Activated CD4-positive, alpha-beta T cell treated with anti-CD3 and anti-CD28 coated beads, Interleukin-2, amount 10 ng/mL, durations not matched to agents 7 days and 5 days (primary cell): ENCODE results near the gene TNPO2. TPM values are rescaled to one million over a fixed set of nuclear protein-coding genes. Genes with fewer than 3 reads are reported as not detected.
"Not testable (repeated sequence)": the region's sequence is repeated elsewhere in the genome, so short reads cannot be mapped to it uniquely, and the experiment has no call there.

Source experiments
- CTCF ChIA-PET: fragments of 350-600 bp; sonication (Branson Sonifier 250); formaldehyde crosslinking; loops from one replicate; lab custom pipeline; 2021; ENCODE audit warnings: antibody characterized with exemption; lab: Charles Lee
- POLR2A ChIA-PET: fragments of 350-600 bp; sonication (Branson Sonifier 250); formaldehyde crosslinking; loops from one replicate; lab custom pipeline; 2021; ENCODE audit warnings: antibody characterized with exemption; lab: Charles Lee
- DNase-seq: peaks from one replicate; pipeline ENCODE4 v3.0.0-alpha.2; 2020
- H3K27ac Mint-ChIP-seq: one replicate; pipeline ENCODE4 v1.8.0; 2021; ENCODE audit warnings: mild to moderate bottlenecking, moderate library complexity, mixed read lengths
- H3K27me3 Mint-ChIP-seq: one replicate; pipeline ENCODE4 v1.8.0; 2021; ENCODE audit warnings: mixed read lengths
- H3K36me3 Mint-ChIP-seq: one replicate; pipeline ENCODE4 v1.8.0; 2021; ENCODE audit warnings: low read depth, mixed read lengths
- H3K4me1 Mint-ChIP-seq: one replicate; pipeline ENCODE4 v1.8.0; 2021; ENCODE audit warnings: mixed read lengths
- H3K4me3 Mint-ChIP-seq: one replicate; pipeline ENCODE4 v1.8.0; 2021; ENCODE audit warnings: mild to moderate bottlenecking, moderate library complexity, mixed read lengths
- H3K9me3 Mint-ChIP-seq: one replicate; pipeline ENCODE4 v1.8.0; 2021; ENCODE audit warnings: mixed read lengths
- total RNA-seq, 2 experiments: library from RNA; stranded (reverse); gene quantifications; one replicate each; pipeline ENCODE4 v1.2.3, GENCODE V29; 2021

TNPO2 gene
- total RNA-seq, 2 experiments from 2014 or later: 80.5 to 90.7 TPM

GRCh38 chr19:12720296-12720695 lies 3.4 kb downstream of the TNPO2 start:
- H3K36me3 Mint-ChIP-seq: peaks cover 32% of the 10 kb centered on the region
- H3K4me1 Mint-ChIP-seq: peaks cover 39% of the 10 kb centered on the region
- peak overlapping the region; percentile 79 for H3K4me3 Mint-ChIP-seq
- H3K9me3 Mint-ChIP-seq: no peaks in the 10 kb centered on the region
- DNase-seq: no peak
- no peaks in the 10 kb centered on the region for H3K27me3 Mint-ChIP-seq
- H3K27ac Mint-ChIP-seq: peak overlapping the region; percentile 87
- CTCF ChIA-PET: interaction anchor here (0.5 to 2.1 kb wide), 2 partner anchors 13 to 1117 kb away, joined by 3 to 6 read pairs; no protein-coding TSS in a partner anchor
- POLR2A ChIA-PET: no interaction called here

GRCh38 chr19:12715929-12716328 lies 7.8 kb downstream of the TNPO2 start:
- no peak for DNase-seq
- ChIA-PET POLR2A (no interaction called here), CTCF (interaction anchor here (1.9 kb wide), 1 partner anchor 18 kb away, joined by 6 read pairs; no protein-coding TSS in a partner anchor)
- Mint-ChIP-seq H3K27ac (no peak overlapping the region), H3K27me3 (no peaks in the 10 kb centered on the region), H3K4me1 (peaks cover 19% of the 10 kb centered on the region), H3K36me3 (peaks cover 49% of the 10 kb centered on the region), H3K4me3 (no peak overlapping the region), H3K9me3 (no peaks in the 10 kb centered on the region)

- H3K36me3 Mint-ChIP-seq: peaks cover 52% of the 10 kb centered on the region
- no peaks in the 10 kb centered on the region for H3K9me3 Mint-ChIP-seq
- ChIA-PET CTCF (interaction anchor here (1.9 kb wide), 1 partner anchor 19 kb away, joined by 6 read pairs; no protein-coding TSS in a partner anchor), POLR2A (no interaction called here)
- H3K27me3 Mint-ChIP-seq: no peaks in the 10 kb centered on the region
- H3K27ac Mint-ChIP-seq: no peak overlapping the region
- H3K4me3 Mint-ChIP-seq: no peak overlapping the region
- H3K4me1 Mint-ChIP-seq: peaks cover 13% of the 10 kb centered on the region
- no peak for DNase-seq
Measured at GRCh38 chr19:12715102-12715501, 8.6 kb downstream of the TNPO2 start.

- H3K27ac Mint-ChIP-seq, H3K4me3 Mint-ChIP-seq, DNase-seq, H3K4me1 Mint-ChIP-seq, POLR2A ChIA-PET, H3K9me3 Mint-ChIP-seq, H3K27me3 Mint-ChIP-seq: not testable (repeated sequence)
- H3K36me3 Mint-ChIP-seq: peaks cover 47% of the 10 kb centered on the region
- CTCF ChIA-PET: interaction anchor here (1.0 to 1.4 kb wide), 2 partner anchors 9 to 45 kb away, joined by 3 read pairs; no protein-coding TSS in a partner anchor
Measured at GRCh38 chr19:12713304-12713703, 10.4 kb downstream of the TNPO2 start.

- H3K4me3 Mint-ChIP-seq, H3K9me3 Mint-ChIP-seq, H3K27me3 Mint-ChIP-seq, H3K4me1 Mint-ChIP-seq, POLR2A ChIA-PET, DNase-seq, CTCF ChIA-PET, H3K27ac Mint-ChIP-seq: not testable (repeated sequence)
- H3K36me3 Mint-ChIP-seq: peaks cover 46% of the 10 kb centered on the region
Measured at GRCh38 chr19:12712077-12712476, 11.7 kb downstream of the TNPO2 start.

GRCh38 chr19:12711187-12711586 lies 12.5 kb downstream of the TNPO2 start:
- H3K27ac Mint-ChIP-seq: no peak overlapping the region
- H3K27me3 Mint-ChIP-seq: no peaks in the 10 kb centered on the region
- ChIA-PET POLR2A (no interaction called here), CTCF (no interaction called here)
- no peaks in the 10 kb centered on the region for H3K4me1 Mint-ChIP-seq
- no peak overlapping the region for H3K4me3 Mint-ChIP-seq
- DNase-seq: no peak
- peaks cover 50% of the 10 kb centered on the region for H3K36me3 Mint-ChIP-seq
- no peaks in the 10 kb centered on the region for H3K9me3 Mint-ChIP-seq

- Mint-ChIP-seq H3K4me1 (no peaks in the 10 kb centered on the region), H3K9me3 (no peaks in the 10 kb centered on the region), H3K27ac (no peak overlapping the region), H3K36me3 (peaks cover 48% of the 10 kb centered on the region), H3K4me3 (no peak overlapping the region), H3K27me3 (no peaks in the 10 kb centered on the region)
- no peak for DNase-seq
- POLR2A ChIA-PET: no interaction called here
- CTCF ChIA-PET: interaction anchor here (0.6 to 1.0 kb wide), 5 partner anchors 14 to 550 kb away, joined by 3 to 5 read pairs (median 4); no protein-coding TSS in a partner anchor
Measured at GRCh38 chr19:12708641-12709040, 15.1 kb downstream of the TNPO2 start.

- H3K27ac Mint-ChIP-seq: no peak overlapping the region
Measured at GRCh38 chr19:12706332-12706718, 17.4 kb downstream of the TNPO2 start.

GRCh38 chr19:12705654-12706331 lies 17.9 kb downstream of the TNPO2 start:
- ChIA-PET POLR2A (interaction anchor here (0.5 to 0.6 kb wide), 2 partner anchors 11 to 108 kb away, joined by 3 to 4 read pairs; no protein-coding TSS in a partner anchor), CTCF (interaction anchor here (1.6 kb wide), 1 partner anchor 9 kb away, joined by 3 read pairs; the partner anchor contains the start of gene FBXW9)
- H3K27me3 Mint-ChIP-seq: no peaks in the 10 kb centered on the region
- no peak overlapping the region for H3K4me3 Mint-ChIP-seq
- no peaks in the 10 kb centered on the region for H3K4me1 Mint-ChIP-seq
- H3K27ac Mint-ChIP-seq: no peak overlapping the region
- no peaks in the 10 kb centered on the region for H3K9me3 Mint-ChIP-seq
- DNase-seq: no peak
- H3K36me3 Mint-ChIP-seq: peaks cover 46% of the 10 kb centered on the region

More at GRCh38 chr19:12706332-12706718, 17.4 kb downstream of the TNPO2 start:
- H3K27me3 Mint-ChIP-seq: no peaks in the 10 kb centered on the region
- no peaks in the 10 kb centered on the region for H3K4me1 Mint-ChIP-seq
- DNase-seq: no peak
- CTCF ChIA-PET: interaction anchor here (1.6 kb wide), 1 partner anchor 9 kb away, joined by 3 read pairs; the partner anchor contains the start of gene FBXW9
- POLR2A ChIA-PET: interaction anchor here (0.6 kb wide), 1 partner anchor 11 kb away, joined by 3 read pairs; no protein-coding TSS in a partner anchor
- no peak overlapping the region for H3K4me3 Mint-ChIP-seq
- no peaks in the 10 kb centered on the region for H3K9me3 Mint-ChIP-seq
- H3K36me3 Mint-ChIP-seq: peaks cover 46% of the 10 kb centered on the region

- Mint-ChIP-seq H3K27me3 (no peaks in the 10 kb centered on the region), H3K27ac (no peak overlapping the region), H3K4me3 (no peak overlapping the region), H3K4me1 (no peaks in the 10 kb centered on the region), H3K36me3 (peaks cover 40% of the 10 kb centered on the region), H3K9me3 (no peaks in the 10 kb centered on the region)
- ChIA-PET CTCF (interaction anchor here (1.6 kb wide), 1 partner anchor 8 kb away, joined by 3 read pairs; the partner anchor contains the start of gene FBXW9), POLR2A (no interaction called here)
- no peak for DNase-seq
Measured at GRCh38 chr19:12705169-12705568, 18.6 kb downstream of the TNPO2 start.

- no peak for DNase-seq
- H3K36me3 Mint-ChIP-seq: peaks cover 42% of the 10 kb centered on the region
- ChIA-PET POLR2A (no interaction called here), CTCF (interaction anchor here (1.5 kb wide), 1 partner anchor 94 kb away, joined by 3 read pairs; no protein-coding TSS in a partner anchor)
- peaks cover 2% of the 10 kb centered on the region for H3K4me1 Mint-ChIP-seq
- H3K4me3 Mint-ChIP-seq: no peak overlapping the region
- no peaks in the 10 kb centered on the region for H3K9me3 Mint-ChIP-seq
- no peaks in the 10 kb centered on the region for H3K27me3 Mint-ChIP-seq
- H3K27ac Mint-ChIP-seq: no peak overlapping the region
Measured at GRCh38 chr19:12703046-12703445, 20.7 kb downstream of the TNPO2 start.

GRCh38 chr19:12701596-12702282 lies 22.0 kb downstream of the TNPO2 start:
- no peak overlapping the region for H3K27ac Mint-ChIP-seq
- no peaks in the 10 kb centered on the region for H3K27me3 Mint-ChIP-seq
- H3K4me3 Mint-ChIP-seq: no peak overlapping the region
- H3K4me1 Mint-ChIP-seq: peaks cover 6% of the 10 kb centered on the region
- peaks cover 38% of the 10 kb centered on the region for H3K36me3 Mint-ChIP-seq
- POLR2A ChIA-PET: interaction anchor here (0.6 kb wide), 1 partner anchor 57 kb away, joined by 4 read pairs; no protein-coding TSS in a partner anchor
- CTCF ChIA-PET: no interaction called here
- no peaks in the 10 kb centered on the region for H3K9me3 Mint-ChIP-seq
- no peak for DNase-seq

- H3K9me3 Mint-ChIP-seq: no peaks in the 10 kb centered on the region
- peaks cover 24% of the 10 kb centered on the region for H3K4me1 Mint-ChIP-seq
- POLR2A ChIA-PET: no interaction called here
- DNase-seq: no peak
- H3K27me3 Mint-ChIP-seq: no peaks in the 10 kb centered on the region
- peaks cover 17% of the 10 kb centered on the region for H3K36me3 Mint-ChIP-seq
- H3K4me3 Mint-ChIP-seq: peak overlapping the region; percentile 62
- peak overlapping the region; percentile 78 for H3K27ac Mint-ChIP-seq
- CTCF ChIA-PET: no interaction called here
Measured at GRCh38 chr19:12698138-12698537, 25.6 kb downstream of the TNPO2 start.
